Gastrocnemius medialis (tissue), 4 donors: ENCODE results near the gene RAI1.

Experiments used
- POLR2A ChIP-seq, 2 donors: fragments of 450-650 bp; IDR thresholded peaks; one replicate each; pipeline ENCODE4 v1.6.1; 2017; ENCODE audit warnings: antibody characterized with exemption in 2 of 2, mild to moderate bottlenecking in 2 of 2, moderate library complexity in 2 of 2
- TF ChIP-seq, protein P1 (sequence below), 5 experiments: fragments of 450-650 bp in 3 of 5; fragments of 200-600 bp in 2 of 5; sonication (generic) in 2 of 5; IDR thresholded peaks in 4 of 5; conservative IDR thresholded peaks in 1 of 5; 1 replicate in 4 of 5; 2 replicates in 1 of 5; pipeline ENCODE4 v1.5.1; 2016 to 2019; ENCODE audit warnings: antibody characterized with exemption in 5 of 5, mild to moderate bottlenecking in 3 of 5, moderate library complexity in 3 of 5

DNA sequence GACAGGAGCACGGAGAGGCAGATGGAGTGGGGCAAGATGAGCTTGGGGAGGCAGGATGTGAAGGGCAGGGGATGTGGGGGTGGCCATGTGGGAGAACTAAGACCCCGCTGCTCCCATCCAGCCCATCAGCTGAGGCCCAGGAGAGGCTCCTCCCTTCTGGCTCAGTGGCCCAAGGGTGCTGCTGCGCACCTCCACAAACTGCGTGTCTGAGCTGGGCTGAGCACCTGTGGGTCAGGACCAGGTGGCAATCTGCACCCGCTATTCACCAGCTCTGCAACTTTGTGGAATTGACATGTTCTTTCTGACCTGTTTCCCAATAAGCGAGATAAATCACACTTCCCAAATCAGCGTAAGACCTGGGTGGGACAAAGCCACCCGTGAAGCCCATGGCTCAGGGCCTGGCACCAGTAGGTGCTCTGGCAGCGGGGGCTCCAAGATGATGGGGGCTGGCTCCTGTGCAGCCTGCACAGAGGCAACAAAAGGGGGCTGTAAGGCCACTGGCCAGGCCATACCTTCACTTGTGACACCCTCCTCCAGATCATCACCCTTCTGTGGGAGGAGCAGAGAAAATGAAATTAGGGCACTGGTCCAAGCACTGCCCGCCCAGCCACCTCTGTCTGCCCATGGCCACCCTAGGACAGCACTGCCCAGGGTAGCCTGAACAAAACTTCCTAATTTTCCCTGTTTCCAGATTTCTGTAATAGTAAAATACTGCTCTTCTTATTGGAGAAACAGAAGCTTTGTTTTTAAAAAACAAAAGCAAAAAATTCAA lies 167.2 kb downstream of the RAI1 start:
- TF ChIP-seq, protein P1, sequence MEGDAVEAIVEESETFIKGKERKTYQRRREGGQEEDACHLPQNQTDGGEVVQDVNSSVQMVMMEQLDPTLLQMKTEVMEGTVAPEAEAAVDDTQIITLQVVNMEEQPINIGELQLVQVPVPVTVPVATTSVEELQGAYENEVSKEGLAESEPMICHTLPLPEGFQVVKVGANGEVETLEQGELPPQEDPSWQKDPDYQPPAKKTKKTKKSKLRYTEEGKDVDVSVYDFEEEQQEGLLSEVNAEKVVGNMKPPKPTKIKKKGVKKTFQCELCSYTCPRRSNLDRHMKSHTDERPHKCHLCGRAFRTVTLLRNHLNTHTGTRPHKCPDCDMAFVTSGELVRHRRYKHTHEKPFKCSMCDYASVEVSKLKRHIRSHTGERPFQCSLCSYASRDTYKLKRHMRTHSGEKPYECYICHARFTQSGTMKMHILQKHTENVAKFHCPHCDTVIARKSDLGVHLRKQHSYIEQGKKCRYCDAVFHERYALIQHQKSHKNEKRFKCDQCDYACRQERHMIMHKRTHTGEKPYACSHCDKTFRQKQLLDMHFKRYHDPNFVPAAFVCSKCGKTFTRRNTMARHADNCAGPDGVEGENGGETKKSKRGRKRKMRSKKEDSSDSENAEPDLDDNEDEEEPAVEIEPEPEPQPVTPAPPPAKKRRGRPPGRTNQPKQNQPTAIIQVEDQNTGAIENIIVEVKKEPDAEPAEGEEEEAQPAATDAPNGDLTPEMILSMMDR (IDR thresholded peaks at IDR 0.05 in 4 of 5, conservative IDR thresholded peaks at IDR 0.05 in 1 of 5), result no peak
- TF ChIP-seq POLR2A (IDR thresholded peaks at IDR 0.05), result no peak
